ENCODE results near the gene HDAC4. TPM values are rescaled to one million over a fixed set of nuclear protein-coding genes. Genes with fewer than 3 reads are reported as not detected.

Gene HDAC4
- total and polyA plus RNA-seq, 2 experiments from 2014 or later: 8.1 to 41.8 TPM

DNA sequence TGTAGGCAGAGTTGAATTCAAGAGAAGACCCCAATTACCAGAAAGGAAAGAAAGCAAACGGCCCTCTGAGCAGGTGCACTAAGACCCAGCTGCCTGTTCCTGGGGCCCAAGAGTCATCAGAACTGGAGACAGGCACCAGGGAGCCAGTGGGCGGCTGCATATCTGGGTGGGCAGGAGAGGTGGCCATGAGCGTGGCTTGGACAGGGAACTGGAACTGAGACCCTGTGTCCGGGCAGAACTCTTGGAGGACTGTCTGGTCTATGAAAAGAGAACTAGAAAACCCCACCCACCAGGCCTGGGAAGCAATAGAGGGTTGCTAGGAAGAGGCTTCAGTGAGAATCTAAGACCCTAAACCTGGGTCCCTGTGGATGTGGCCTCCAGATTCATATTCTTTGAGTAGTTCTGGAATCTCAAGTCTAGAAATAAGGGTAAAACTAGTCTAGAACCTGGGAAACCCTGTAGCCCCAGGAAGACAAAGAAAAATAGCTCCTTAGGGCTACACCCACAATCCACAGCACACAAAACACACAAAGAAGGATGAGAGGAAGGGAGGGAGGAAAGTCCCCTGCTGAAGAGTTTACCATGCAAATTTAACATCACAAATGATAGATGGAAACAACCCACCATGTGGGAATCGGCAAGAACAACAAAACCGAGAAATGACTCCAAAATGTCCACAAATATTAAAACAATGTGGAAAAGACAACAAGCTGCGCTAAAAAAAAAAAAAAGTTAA lies 147.0 kb downstream of the HDAC4 start:
- H3K36me3 Mint-ChIP-seq (ENCODE audit: low read depth): peaks cover 19% of the 10 kb centered on the region
- Histone ChIP-seq H3K79me2 (replicated peaks; ENCODE audit: insufficient read depth) (peaks cover 95% of the 10 kb centered on the region), H4K20me1 (replicated peaks; ENCODE audit: insufficient read depth) (peaks cover 25% of the 10 kb centered on the region), H3F3A (replicated peaks; ENCODE audit: low read depth) (no peaks in the 10 kb centered on the region), H3K36me3 (ENCODE audit: insufficient read depth) (peaks cover 3% of the 10 kb centered on the region; the same call in 1 of the 2 replicates), H3K27me3 (ENCODE audit: insufficient read depth) (no peaks in the 10 kb centered on the region), H3K9me2 (ENCODE audit: insufficient read depth) (no peaks in the 10 kb centered on the region), H2AFZ (no peak overlapping the region), H3K27ac (ENCODE audit: low read depth) (no peak overlapping the region), H3K4me1 (ENCODE audit: insufficient read depth) (peaks cover 19% of the 10 kb centered on the region; the same call in 1 of the 2 replicates), H3K4me2 (no peak overlapping the region), H3K4me3 (no peak overlapping the region)
- H3K27me3 Mint-ChIP-seq (ENCODE audit: insufficient read depth, low read depth, poor library complexity): peaks cover 6% of the 10 kb centered on the region
- peaks cover 19% of the 10 kb centered on the region for H3K9me3 Mint-ChIP-seq
- H3K4me3 Mint-ChIP-seq: no peak overlapping the region
- H3K4me1 Mint-ChIP-seq: peaks cover 56% of the 10 kb centered on the region
- peak; percentile 52 for ATAC-seq
- TF ChIP-seq REST (IDR thresholded peaks at IDR 0.05; ENCODE audit: unreplicated experiment) (no peak), JUNB (IDR thresholded peaks at IDR 0.05; ENCODE audit: unreplicated experiment) (no peak)
- no peak overlapping the region for H3K27ac Mint-ChIP-seq
- no peak for DNase-seq (ENCODE audit: low spot score)

DNA sequence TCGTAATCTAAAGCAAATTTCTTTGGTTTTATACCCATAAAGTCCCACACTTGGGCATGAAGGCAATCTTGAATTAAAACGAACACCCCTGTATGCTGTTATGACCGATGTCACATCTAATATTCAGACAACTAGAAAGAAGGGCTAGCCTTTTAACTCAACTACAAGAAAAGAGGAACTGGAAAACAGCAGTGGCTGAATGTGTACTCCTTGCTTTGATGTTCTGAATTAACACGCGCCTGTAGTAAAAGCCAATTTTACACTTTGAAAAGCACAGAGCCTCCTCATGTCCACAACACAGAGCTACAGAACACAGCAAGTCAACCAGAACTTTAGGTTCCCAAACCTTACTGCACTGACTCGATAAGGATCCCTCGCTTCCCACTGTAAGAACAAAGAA lies 147.6 kb downstream of the HDAC4 start:
- Histone ChIP-seq H3K4me2 (no peak overlapping the region), H2AFZ (no peak overlapping the region), H3K9me2 (ENCODE audit: insufficient read depth) (no peaks in the 10 kb centered on the region), H3K27me3 (ENCODE audit: insufficient read depth) (no peaks in the 10 kb centered on the region), H3F3A (replicated peaks; ENCODE audit: low read depth) (no peaks in the 10 kb centered on the region), H3K36me3 (ENCODE audit: insufficient read depth) (peaks cover 3% of the 10 kb centered on the region; the same call in 1 of the 2 replicates), H3K79me2 (replicated peaks; ENCODE audit: insufficient read depth) (peaks cover 95% of the 10 kb centered on the region), H3K27ac (ENCODE audit: low read depth) (no peak overlapping the region), H3K4me3 (no peak overlapping the region), H4K20me1 (replicated peaks; ENCODE audit: insufficient read depth) (peaks cover 25% of the 10 kb centered on the region), H3K4me1 (ENCODE audit: insufficient read depth) (peaks cover 19% of the 10 kb centered on the region; the same call in 1 of the 2 replicates)
- DNase-seq (ENCODE audit: low spot score) (no peak), ATAC-seq (no peak)
- no peak overlapping the region for H3K4me3 Mint-ChIP-seq
- peaks cover 6% of the 10 kb centered on the region for H3K27me3 Mint-ChIP-seq (ENCODE audit: insufficient read depth, low read depth, poor library complexity)
- H3K36me3 Mint-ChIP-seq (ENCODE audit: low read depth): peaks cover 13% of the 10 kb centered on the region
- peaks cover 61% of the 10 kb centered on the region for H3K4me1 Mint-ChIP-seq
- H3K27ac Mint-ChIP-seq: no peak overlapping the region
- peaks cover 13% of the 10 kb centered on the region for H3K9me3 Mint-ChIP-seq
- TF ChIP-seq, protein P1, sequence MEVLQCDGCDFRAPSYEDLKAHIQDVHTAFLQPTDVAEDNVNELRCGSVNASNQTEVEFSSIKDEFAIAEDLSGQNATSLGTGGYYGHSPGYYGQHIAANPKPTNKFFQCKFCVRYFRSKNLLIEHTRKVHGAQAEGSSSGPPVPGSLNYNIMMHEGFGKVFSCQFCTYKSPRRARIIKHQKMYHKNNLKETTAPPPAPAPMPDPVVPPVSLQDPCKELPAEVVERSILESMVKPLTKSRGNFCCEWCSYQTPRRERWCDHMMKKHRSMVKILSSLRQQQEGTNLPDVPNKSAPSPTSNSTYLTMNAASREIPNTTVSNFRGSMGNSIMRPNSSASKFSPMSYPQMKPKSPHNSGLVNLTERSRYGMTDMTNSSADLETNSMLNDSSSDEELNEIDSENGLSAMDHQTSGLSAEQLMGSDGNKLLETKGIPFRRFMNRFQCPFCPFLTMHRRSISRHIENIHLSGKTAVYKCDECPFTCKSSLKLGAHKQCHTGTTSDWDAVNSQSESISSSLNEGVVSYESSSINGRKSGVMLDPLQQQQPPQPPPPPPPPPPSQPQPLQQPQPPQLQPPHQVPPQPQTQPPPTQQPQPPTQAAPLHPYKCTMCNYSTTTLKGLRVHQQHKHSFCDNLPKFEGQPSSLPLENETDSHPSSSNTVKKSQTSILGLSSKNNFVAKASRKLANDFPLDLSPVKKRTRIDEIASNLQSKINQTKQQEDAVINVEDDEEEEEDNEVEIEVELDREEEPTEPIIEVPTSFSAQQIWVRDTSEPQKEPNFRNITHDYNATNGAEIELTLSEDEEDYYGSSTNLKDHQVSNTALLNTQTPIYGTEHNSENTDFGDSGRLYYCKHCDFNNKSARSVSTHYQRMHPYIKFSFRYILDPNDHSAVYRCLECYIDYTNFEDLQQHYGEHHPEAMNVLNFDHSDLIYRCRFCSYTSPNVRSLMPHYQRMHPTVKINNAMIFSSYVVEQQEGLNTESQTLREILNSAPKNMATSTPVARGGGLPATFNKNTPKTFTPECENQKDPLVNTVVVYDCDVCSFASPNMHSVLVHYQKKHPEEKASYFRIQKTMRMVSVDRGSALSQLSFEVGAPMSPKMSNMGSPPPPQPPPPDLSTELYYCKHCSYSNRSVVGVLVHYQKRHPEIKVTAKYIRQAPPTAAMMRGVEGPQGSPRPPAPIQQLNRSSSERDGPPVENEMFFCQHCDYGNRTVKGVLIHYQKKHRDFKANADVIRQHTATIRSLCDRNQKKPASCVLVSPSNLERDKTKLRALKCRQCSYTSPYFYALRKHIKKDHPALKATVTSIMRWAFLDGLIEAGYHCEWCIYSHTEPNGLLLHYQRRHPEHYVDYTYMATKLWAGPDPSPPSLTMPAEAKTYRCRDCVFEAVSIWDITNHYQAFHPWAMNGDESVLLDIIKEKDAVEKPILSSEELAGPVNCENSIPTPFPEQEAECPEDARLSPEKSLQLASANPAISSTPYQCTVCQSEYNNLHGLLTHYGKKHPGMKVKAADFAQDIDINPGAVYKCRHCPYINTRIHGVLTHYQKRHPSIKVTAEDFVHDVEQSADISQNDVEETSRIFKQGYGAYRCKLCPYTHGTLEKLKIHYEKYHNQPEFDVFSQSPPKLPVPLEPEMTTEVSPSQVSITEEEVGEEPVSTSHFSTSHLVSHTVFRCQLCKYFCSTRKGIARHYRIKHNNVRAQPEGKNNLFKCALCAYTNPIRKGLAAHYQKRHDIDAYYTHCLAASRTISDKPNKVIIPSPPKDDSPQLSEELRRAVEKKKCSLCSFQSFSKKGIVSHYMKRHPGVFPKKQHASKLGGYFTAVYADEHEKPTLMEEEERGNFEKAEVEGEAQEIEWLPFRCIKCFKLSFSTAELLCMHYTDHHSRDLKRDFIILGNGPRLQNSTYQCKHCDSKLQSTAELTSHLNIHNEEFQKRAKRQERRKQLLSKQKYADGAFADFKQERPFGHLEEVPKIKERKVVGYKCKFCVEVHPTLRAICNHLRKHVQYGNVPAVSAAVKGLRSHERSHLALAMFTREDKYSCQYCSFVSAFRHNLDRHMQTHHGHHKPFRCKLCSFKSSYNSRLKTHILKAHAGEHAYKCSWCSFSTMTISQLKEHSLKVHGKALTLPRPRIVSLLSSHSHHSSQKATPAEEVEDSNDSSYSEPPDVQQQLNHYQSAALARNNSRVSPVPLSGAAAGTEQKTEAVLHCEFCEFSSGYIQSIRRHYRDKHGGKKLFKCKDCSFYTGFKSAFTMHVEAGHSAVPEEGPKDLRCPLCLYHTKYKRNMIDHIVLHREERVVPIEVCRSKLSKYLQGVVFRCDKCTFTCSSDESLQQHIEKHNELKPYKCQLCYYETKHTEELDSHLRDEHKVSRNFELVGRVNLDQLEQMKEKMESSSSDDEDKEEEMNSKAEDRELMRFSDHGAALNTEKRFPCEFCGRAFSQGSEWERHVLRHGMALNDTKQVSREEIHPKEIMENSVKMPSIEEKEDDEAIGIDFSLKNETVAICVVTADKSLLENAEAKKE (CRISPR knock-in tag; IDR thresholded peaks at IDR 0.05): no peak
- TF ChIP-seq JUNB (IDR thresholded peaks at IDR 0.05; ENCODE audit: unreplicated experiment) (no peak), NANOG (IDR thresholded peaks at IDR 0.05; ENCODE audit: borderline replicate concordance) (no peak), CTCF (conservative IDR thresholded peaks at IDR 0.05; ENCODE audit: low read depth in 2 of 2) (no peak), ZNF331 (CRISPR knock-in tag; IDR thresholded peaks at IDR 0.05; ENCODE audit: low read depth) (no peak), EZH2phosphoT487 (IDR thresholded peaks at IDR 0.05; ENCODE audit: unreplicated experiment) (no peak)
- TF ChIP-seq, protein P2, sequence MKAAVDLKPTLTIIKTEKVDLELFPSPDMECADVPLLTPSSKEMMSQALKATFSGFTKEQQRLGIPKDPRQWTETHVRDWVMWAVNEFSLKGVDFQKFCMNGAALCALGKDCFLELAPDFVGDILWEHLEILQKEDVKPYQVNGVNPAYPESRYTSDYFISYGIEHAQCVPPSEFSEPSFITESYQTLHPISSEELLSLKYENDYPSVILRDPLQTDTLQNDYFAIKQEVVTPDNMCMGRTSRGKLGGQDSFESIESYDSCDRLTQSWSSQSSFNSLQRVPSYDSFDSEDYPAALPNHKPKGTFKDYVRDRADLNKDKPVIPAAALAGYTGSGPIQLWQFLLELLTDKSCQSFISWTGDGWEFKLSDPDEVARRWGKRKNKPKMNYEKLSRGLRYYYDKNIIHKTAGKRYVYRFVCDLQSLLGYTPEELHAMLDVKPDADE (IDR thresholded peaks at IDR 0.05): no peak

Data from GM23338 (cell line).